ENCODE measurements around the gene TBL3. TPM values are rescaled to one million over a fixed set of nuclear protein-coding genes. Genes with fewer than 3 reads are reported as not detected.

The TBL3 gene
- total RNA-seq, 1 experiment from 2014 or later = 68.9 TPM

GRCh38 chr16:2003827-2004641, 32.2 kb downstream of the TBL3 start:
- peaks cover 9% of the 10 kb centered on the region; the same call in 1 of the 2 replicates for H4K20me1 ChIP-seq (ENCODE audit: insufficient read depth)
- POLR2A ChIA-PET = interaction anchor here (0.8 to 2.6 kb wide), 5 partner anchors 11 to 151 kb away, joined by 3 to 10 read pairs (median 6); partner anchors contain the start of genes RPS2 and TRAF7
- no peak overlapping the region for H2AFZ ChIP-seq (ENCODE audit: low read depth, low read length, poor library complexity, severe bottlenecking)
- peak overlapping the region; percentile 23 for H3K9ac ChIP-seq (ENCODE audit: low read length)
- peaks cover 23 to 42% of the 10 kb centered on the region in 2 experiments; a peak in 3 of 4 replicates for H3K36me3 ChIP-seq (ENCODE audit: control insufficient read depth in 1 of 2, insufficient read depth in 2 of 2, low read length in 2 of 2)
- H3K9me3 ChIP-seq (ENCODE audit: control insufficient read depth in 1 of 2, insufficient read depth in 1 of 2, low read depth in 1 of 2, low read length in 2 of 2) = no peaks in the 10 kb centered on the region
- H3K27me3 ChIP-seq (ENCODE audit: insufficient read depth, low read length) = no peaks in the 10 kb centered on the region
- RAD21 ChIA-PET (ENCODE audit: low non-redundant PET in 1 of 2, low total read pairs in 2 of 2, uncharacterized antibody in 2 of 2, unreplicated experiment in 2 of 2) = interaction anchor here (0.8 to 1.0 kb wide), 2 partner anchors 136 to 137 kb away, joined by 4 to 7 read pairs; no protein-coding TSS in a partner anchor
- BruUV-seq (replicated peaks) = no TSS peak
- no peak for TF ChIP-seq ZNF274 (IDR thresholded peaks at IDR 0.05; ENCODE audit: low read depth, low read length)
- TF ChIP-seq CTCF (IDR thresholded peaks at IDR 0.05 in 2 of 3, conservative IDR thresholded peaks at IDR 0.05 in 1 of 3; ENCODE audit: borderline replicate concordance in 1 of 3, insufficient read depth in 1 of 3, low read depth in 2 of 3, low read length in 2 of 3) = peak; percentile 93 to 99 (median 99)
- peak; percentile 77 for TF ChIP-seq RAD21 (IDR thresholded peaks at IDR 0.05; ENCODE audit: low read depth)
- no peak for TF ChIP-seq SIN3A (IDR thresholded peaks at IDR 0.05; ENCODE audit: low read depth)
- TF ChIP-seq MAX (IDR thresholded peaks at IDR 0.05) = peak; percentile 84
- TF ChIP-seq SP1 (IDR thresholded peaks at IDR 0.05; ENCODE audit: low read depth) = peak; percentile 37; the same call in 1 of the 2 replicates
- TF ChIP-seq POLR2AphosphoS5 (IDR thresholded peaks at IDR 0.05; ENCODE audit: low read depth, low read length) = peak; percentile 58
- no peak for TF ChIP-seq SRF (IDR thresholded peaks at IDR 0.05; ENCODE audit: low read depth)
- peak; percentile 75 for TF ChIP-seq YY1 (IDR thresholded peaks at IDR 0.05; ENCODE audit: extremely low read depth, insufficient replicate concordance, low read depth, low read length)
- TF ChIP-seq POLR2A (IDR thresholded peaks at IDR 0.05; ENCODE audit: borderline replicate concordance, extremely low read depth, insufficient read depth, insufficient read length) = no peak
- no peak for TF ChIP-seq FOSL1 (IDR thresholded peaks at IDR 0.05; ENCODE audit: low read depth)
- peaks cover 77% of the 10 kb centered on the region for H3K79me2 ChIP-seq (ENCODE audit: insufficient read depth, low read length)
- peak overlapping the region; percentile 62; the same call in 1 of the 2 replicates for H3K27ac ChIP-seq (ENCODE audit: low read depth, low read length)
- H3K4me3 ChIP-seq (replicated peaks in 1 of 2; ENCODE audit: low read depth in 1 of 2, low read length in 2 of 2) = no peak overlapping the region
- ATAC-seq = peak; percentile 91
- no peaks in the 10 kb centered on the region for H3K9me2 ChIP-seq (ENCODE audit: insufficient read depth)
- CTCF ChIA-PET = interaction anchor here (0.5 to 1.6 kb wide), 19 partner anchors 9 to 247 kb away, joined by 3 to 20 read pairs (median 4); partner anchors contain the start of genes ECI1, NPW, NTHL1 and TBL3
- intact Hi-C loops (cut with micrococcal nuclease) = loop anchor here (5.0 kb wide), 1 partner anchor 138 kb away; no protein-coding TSS in a partner anchor
- H3K4me1 ChIP-seq (ENCODE audit: control insufficient read depth in 1 of 2, insufficient read depth in 2 of 2, low read length in 2 of 2) = peaks cover 23 to 50% of the 10 kb centered on the region in 2 experiments
- peak; percentile 87 for DNase-seq (ENCODE audit: low read depth, low spot score)
- peak overlapping the region; percentile 41 for H3K4me2 ChIP-seq (ENCODE audit: low read length)

Measured in HCT116 (cell line).